Measurements from ENCODE around the gene CLDN17. TPM values are rescaled to one million over a fixed set of nuclear protein-coding genes. Genes with fewer than 3 reads are reported as not detected.

The CLDN17 gene
- total RNA-seq, 2 donors from 2014 or later, result not detected

GRCh38 chr21:30116479-30116878 is 50.1 kb downstream of the CLDN17 start:
- TF ChIP-seq POLR2A (IDR thresholded peaks at IDR 0.05), result no peak
- TF ChIP-seq, protein P1, sequence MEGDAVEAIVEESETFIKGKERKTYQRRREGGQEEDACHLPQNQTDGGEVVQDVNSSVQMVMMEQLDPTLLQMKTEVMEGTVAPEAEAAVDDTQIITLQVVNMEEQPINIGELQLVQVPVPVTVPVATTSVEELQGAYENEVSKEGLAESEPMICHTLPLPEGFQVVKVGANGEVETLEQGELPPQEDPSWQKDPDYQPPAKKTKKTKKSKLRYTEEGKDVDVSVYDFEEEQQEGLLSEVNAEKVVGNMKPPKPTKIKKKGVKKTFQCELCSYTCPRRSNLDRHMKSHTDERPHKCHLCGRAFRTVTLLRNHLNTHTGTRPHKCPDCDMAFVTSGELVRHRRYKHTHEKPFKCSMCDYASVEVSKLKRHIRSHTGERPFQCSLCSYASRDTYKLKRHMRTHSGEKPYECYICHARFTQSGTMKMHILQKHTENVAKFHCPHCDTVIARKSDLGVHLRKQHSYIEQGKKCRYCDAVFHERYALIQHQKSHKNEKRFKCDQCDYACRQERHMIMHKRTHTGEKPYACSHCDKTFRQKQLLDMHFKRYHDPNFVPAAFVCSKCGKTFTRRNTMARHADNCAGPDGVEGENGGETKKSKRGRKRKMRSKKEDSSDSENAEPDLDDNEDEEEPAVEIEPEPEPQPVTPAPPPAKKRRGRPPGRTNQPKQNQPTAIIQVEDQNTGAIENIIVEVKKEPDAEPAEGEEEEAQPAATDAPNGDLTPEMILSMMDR (IDR thresholded peaks at IDR 0.05), result no peak
- DNase-seq (no peak), ATAC-seq (no peak)
- Histone ChIP-seq H3K27ac (no peak overlapping the region), H3K4me1 (no peaks in the 10 kb centered on the region), H3K36me3 (replicated peaks in 1 of 2; ENCODE audit: insufficient read depth in 1 of 2, low read depth in 2 of 2) (no peaks in the 10 kb centered on the region), H3K9me3 (no peaks in the 10 kb centered on the region), H3K4me3 (no peak overlapping the region), H3K27me3 (no peaks in the 10 kb centered on the region)
- WGBS, 2 donors, result 73 to 75% methylated on average over 3 of the region's 3 CpGs
- intact Hi-C loops (cut with DNase I), result no loop called here

Other genes with a start within 250 kb of the CLDN17 start
- under 1 TPM in 1 of 2 donors, not detected in 1; 0.66 TPM for gene GRIK1, start 226.8 kb downstream of the CLDN17 start, total RNA-seq
- under 1 TPM in 1 of 2 donors, not detected in 1; 0.66 TPM for gene CLDN8, start 49.3 kb upstream of the CLDN17 start, total RNA-seq
- gene KRTAP24-1, start 116.1 kb upstream of the CLDN17 start, total RNA-seq, result not detected
- gene KRTAP25-1, start 122.7 kb upstream of the CLDN17 start, total RNA-seq, result not detected
- gene KRTAP26-1, start 153.5 kb upstream of the CLDN17 start, total RNA-seq, result not detected
- gene KRTAP27-1, start 170.9 kb upstream of the CLDN17 start, total RNA-seq, result not detected
- gene KRTAP23-1, start 181.8 kb upstream of the CLDN17 start, total RNA-seq, result not detected
- gene KRTAP13-2, start 205.5 kb upstream of the CLDN17 start, total RNA-seq, result not detected
- not detected for gene KRTAP13-1, start 229.2 kb upstream of the CLDN17 start, total RNA-seq